GOT3 (cell line): ENCODE data around the gene CYB5D1.
"Not testable (repeated sequence)": the region's sequence is repeated elsewhere in the genome, so short reads cannot be mapped to it uniquely, and the experiment has no call there.

Experiments used
- DNase-seq: peaks from one replicate; lab custom pipeline; 2025; ENCODE audit warnings: mixed read lengths; lab: John Stamatoyannopoulos, UW

The CYB5D1 gene, protein sequence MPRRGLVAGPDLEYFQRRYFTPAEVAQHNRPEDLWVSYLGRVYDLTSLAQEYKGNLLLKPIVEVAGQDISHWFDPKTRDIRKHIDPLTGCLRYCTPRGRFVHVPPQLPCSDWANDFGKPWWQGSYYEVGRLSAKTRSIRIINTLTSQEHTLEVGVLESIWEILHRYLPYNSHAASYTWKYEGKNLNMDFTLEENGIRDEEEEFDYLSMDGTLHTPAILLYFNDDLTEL

DNA sequence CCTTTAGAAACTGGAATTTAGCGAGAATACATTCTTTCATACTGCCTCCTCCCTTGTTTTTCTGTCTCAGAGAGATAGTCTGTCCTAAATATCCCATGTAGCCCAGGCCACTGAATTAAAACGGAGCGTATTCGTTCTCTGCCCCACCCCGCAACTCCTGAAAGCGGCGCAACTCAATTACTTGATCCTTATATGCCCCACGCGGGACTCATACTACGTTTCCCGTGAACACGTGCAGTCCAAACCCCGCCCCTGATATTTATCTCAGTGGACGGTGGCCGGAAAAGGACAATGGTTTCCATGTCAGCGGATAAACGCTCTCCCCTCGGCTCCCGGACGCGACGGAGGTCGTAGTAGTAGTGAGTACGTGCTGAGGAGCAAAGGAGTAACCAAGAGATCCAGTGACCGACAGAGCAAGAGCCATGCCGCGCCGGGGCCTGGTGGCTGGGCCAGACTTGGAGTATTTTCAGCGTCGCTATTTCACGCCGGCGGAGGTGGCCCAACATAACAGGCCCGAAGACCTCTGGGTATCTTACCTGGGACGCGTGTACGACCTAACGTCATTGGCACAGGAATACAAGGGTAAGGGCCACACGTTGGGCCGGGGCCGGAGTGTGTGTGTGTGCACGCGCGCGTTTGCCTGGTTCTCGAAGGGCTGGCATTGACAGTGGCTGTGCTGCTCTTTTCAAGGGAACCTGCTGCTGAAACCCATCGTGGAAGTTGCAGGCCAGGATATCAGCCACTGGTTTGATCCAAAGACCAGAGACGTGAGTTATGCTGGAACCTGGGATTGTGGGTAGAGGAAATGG is at the start of gene CYB5D1:
CYB5D1 (plus strand) TSS at position 291 of the 809 bp plus-strand sequence; CDS start at position 423, 132 bp downstream.
- DNase-seq = peak; percentile 78

DNA sequence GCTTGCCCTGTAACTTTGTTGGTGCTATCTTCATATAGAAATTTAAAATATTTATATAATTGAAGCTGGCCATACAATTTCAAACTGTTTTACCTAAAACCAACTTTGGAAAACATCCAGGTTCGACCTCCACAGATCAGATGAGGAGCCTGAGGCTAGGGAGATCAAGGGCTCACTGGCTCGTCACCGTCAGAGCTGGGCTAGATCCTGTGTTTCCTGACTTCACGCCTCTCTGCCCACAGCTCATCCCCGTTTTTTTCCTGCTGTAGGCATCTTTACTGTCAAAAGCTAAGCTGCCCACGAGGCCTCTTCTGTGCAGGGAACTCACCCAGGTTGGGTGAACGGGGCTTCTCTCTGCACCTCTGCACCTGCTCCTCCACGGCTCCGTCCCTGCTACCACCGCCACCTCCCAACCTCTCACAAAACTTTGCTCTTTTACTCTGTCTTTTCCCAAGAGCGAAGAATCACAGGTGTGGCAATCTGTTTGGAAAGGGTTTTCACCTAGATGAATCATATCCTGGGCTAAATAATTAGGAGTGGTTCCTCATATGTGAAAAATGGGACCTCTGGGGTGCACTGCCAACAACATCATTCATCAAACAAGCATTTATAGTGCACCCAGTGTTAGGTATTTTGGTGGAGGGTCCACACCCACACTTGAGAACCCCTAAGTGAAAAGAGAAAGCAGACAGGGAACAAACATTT is 48.6 kb upstream of the CYB5D1 start:
- no peak for DNase-seq

DNA sequence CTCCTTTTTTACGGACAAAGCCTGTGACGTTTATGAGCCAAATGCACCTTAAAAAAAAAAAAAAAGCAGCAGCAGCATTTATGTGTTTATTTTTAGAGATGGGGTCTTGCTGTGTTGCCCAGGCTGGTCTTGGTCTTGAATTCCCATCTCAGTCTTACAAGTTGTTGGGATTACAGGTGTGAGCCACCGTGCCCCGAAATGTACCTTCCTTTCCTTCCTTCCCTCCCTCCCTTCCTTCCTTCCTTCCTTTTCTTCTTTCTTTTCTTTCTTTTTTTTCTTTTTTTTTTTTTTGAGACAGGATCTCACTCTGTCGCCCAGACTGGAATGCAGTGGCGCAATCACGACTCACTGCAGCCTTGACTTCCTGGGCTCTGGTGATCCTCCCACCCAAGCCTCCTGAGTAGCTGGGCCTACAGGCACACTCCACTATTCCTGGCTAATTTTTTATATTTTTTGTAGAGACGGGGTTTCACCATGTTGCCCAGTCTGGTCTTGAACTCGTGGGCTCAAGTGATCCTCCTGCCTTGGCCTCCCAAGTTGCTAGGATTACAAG is 47.9 kb upstream of the CYB5D1 start:
- not testable (repeated sequence) for DNase-seq

DNA sequence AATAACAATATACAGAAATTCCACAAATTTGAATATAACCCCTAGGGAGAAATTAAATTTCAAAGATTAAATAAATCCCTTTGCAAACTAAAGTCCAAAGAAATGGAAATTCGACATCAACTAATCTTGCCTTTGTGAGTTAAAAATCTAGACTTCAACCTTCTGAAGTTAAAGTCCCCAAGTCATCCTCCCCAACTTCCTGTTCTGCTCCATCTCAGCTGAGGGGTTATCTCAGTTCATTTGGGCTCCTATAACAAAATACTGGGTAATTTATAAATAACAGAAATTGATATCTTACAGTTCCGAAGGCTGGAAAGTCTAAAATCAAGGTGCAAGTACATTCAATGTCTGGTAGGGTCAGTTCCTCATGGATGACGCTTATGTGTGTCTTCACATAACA is 46.6 kb upstream of the CYB5D1 start:
- DNase-seq = no peak

DNA sequence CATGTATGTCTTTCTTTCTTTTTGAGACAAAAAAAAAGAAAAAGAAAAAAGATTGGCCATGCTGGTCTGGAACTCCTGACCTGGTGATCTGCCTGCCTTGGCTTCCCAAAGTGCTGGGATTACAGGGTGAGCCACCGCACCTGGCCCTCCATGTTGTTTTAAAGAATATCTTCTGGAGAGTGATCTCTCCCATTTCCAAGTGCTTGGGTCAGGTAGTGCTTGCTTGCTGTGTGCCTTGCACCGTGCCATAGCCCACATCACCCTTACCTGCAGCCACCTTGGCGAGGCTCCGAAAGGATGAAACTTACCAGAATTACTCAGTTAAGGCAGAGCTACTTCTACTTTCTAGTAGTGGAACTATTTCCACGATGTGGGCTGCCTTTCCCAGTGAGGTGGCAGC is 42.8 kb upstream of the CYB5D1 start:
- DNase-seq = no peak

DNA sequence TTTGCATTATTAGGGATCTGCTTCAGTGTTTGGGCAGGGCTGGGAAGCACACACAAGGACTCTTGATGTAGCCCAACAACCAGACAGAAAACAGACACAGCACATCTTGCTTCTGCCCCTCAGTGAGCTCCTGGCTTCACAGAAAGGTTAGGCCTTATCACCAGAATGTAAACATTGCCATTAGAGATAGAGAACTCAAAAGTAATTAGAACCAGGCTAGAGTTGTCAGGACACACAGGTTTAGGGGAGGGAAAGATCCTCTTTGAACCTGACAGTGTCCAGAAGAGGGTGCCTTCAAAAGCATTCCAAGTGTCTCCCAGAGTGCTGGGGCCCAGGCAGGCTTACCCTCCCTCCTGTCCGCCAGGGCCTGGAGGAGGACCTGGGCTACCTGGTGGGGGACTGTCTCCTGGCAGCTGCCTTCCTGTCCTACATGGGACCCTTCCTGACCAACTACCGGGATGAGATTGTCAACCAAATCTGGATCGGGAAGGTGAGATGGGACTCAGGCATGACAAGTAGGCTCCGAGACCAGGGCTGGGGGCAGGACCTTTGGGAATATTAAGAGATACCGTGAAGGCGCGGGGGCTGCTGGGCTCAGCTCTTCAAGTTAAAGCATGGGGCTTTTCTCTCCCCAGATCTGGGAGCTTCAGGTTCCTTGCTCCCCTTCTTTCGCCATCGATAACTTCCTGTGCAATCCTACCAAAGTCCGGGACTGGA is 40.7 kb upstream of the CYB5D1 start:
- DNase-seq = no peak

DNA sequence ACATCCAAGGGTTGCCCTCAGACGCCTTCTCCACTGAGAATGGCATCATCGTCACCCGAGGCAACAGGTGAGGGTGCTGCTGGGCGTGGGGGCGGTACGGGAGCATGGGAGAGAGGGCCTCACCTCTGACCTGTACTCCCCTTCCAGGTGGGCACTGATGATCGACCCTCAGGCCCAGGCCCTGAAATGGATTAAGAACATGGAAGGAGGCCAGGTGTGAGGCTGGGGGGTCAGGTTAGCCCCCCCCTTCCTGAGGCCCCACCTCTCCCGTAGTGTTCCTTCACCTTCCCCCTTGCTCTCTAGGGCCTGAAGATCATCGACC is 40.2 kb upstream of the CYB5D1 start:
- DNase-seq = no peak

DNA sequence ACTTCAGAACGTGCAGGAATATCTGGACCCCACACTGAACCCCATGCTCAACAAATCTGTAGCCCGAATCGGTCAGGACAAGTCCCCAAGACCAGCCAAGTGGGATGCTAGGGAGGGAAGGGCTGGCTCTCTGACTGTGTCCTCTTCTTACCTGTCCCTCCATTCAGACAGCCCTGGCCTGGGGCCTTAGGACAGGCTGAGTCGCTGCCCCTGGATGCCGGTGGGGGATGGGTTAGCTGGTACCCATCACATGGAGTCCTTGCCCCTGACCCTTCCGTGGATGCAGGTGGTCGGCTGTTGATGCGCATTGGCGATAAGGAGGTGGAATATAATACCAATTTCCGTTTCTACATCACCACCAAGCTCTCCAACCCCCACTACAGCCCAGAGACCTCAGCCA is 39.8 kb upstream of the CYB5D1 start:
- DNase-seq = no peak

DNA sequence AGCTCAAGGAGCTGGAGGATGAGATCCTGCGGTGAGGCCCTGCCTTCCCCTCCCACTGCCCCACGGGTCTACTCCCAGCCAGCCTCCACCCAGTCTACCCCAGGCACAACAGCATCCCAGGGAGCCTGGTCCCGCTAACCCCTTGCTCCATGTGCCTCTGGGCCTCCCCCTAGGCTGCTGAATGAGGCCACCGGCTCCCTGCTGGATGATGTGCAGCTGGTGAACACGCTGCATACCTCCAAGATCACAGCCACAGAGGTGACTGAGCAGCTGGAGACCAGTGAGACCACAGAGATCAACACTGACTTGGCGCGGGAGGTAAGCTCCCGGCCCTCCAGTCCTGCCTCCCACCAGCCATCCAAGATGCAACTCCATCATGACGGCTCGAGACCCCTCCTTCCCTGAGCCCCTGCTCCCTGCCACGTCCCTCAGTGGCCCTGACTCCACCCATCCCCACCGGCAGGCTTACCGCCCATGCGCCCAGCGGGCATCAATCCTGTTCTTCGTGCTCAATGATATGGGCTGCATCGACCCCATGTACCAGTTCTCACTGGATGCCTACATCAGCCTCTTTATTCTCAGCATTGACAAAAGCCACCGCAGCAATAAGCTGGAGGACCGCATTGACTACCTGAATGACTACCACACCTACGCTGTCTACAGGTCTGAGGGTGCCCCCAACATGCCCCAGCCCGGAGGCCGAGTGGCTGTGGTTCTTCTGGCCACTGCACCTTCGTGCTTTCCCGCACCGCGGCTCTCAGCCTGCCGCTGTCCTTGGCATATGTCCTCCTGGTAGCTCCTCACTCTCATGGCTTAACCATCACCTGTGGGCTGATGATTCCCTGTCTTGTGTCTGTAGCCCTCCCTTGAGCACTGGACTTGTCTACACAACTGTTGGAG is 38.8 kb upstream of the CYB5D1 start:
- DNase-seq = no peak

DNA sequence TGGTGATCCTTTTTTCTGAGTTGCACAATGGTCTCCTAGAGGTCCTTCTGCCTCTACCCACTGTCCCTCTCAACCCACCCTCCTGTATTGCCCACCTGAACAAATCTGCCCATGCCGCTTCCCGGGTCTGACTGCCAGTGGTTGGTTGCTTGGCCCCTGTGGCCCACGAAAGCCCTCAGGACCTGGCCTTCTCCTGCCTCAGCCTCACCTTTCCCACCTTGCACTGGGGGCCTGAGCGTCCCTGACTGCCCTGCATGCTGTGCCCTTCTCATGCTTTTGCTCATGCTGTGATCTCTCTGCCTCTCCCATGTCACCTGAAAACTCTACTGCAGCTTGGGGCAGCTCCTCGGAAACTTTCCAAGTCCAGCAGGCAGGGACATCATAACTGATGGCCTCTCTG is 37.6 kb upstream of the CYB5D1 start:
- DNase-seq = no peak

DNA sequence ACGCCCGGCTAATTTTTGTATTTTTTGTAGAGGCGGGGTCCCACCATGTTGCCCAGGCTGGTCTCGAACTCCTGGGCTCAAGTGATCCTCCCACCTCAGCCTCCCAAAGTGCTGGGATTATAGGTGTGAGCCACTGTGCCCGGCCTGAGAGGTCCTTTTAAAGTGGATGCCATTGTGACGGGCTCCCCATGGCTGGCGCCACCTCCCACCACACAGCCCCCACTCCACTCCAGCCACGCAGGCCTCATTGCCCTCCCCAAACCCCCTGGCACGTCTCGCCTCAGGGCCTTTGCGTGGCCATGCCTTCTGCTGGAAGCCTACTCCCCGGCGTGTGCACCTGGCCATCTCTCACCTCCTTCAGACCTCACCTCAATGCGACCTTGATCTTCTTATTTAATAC is 35.7 kb upstream of the CYB5D1 start:
- DNase-seq = no peak

DNA sequence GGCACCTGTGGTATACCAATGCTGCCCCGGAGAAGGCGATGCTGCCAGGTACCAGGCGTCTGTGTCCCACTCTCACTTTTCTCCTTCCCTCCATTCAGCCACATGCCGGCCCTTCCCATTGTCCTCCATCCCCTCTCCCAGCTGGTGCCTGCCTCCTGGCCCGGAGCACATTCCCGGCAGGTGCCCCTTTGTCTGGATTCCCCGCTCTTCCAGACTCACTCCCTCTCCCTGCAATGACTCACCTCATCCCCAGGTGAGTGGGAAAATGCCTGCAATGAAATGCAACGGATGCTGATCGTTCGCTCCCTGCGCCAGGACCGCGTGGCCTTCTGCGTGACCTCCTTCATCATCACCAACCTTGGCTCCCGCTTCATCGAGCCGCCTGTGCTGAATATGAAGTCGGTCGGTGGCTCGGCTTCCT is 34.2 kb upstream of the CYB5D1 start:
- no peak for DNase-seq

DNA sequence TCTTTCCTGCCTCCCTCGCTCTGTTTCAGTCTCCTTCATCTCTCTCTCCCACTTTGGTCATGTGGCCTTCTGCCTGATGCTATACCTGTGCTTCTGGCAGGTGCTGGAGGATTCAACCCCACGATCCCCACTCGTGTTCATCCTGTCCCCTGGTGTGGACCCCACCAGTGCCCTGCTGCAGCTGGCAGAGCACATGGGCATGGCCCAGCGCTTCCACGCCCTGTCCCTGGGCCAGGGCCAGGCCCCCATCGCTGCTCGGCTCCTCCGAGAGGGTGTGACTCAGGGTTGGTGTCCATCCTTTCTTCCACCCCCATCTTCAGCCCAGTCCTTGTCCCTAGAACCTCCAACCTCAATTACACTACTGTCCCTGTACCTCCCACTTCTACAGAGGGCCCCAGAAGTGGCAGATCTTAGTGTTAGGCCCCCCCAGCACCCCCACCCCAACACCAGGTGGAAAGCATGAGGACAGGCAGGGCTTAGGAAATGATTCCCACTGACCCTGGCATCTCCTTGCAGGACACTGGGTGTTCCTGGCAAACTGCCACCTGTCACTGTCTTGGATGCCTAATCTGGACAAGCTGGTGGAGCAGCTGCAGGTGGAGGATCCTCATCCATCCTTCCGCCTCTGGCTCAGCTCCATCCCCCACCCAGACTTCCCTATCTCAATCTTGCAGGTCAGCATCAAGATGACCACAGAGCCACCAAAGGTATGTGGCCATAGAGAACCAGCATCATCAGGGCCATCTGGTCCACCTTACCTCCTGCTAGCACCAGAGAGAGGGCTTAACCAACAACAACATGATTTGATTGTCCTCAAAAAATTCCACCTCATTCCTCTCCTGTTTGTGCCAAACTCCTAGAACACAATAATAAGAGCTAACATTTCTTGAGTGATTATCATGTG is 33.5 kb upstream of the CYB5D1 start:
- DNase-seq = no peak

DNA sequence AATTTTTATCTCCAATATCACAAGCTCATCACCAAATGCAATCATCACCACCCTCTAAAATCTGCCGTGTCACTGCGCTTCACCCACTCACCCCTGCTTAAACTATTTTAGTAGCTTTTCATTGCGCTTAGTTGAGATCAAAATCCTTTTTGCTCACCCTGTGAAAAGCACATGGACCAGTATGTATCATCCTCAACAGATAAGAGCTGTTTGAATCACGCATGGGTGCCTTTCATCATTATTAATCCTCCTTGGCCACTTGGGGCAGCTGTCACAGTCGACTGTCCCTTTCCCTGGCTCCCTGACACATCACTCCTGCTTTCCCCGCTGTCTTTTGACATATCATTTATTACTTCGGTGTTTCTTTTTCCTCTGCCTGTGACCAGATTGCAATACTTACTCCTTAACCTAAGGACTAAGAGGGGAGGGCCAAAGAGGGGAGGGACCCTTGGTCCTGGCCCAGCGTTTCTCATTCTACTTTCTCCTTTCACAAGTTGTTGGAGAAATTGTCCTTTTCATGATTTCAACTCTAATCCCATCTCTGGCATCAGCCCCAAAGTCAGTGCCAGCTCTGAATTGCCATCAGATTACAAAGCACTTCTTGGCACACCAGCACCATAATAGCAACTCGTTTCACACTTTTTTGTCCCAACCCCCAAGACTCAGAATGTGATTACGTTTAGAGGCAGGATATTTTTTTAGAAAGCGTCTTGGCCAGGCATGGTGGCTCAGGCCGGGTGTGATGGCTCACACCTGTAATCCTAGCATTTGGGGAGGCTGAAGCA is 32.4 kb upstream of the CYB5D1 start:
- DNase-seq = no peak

DNA sequence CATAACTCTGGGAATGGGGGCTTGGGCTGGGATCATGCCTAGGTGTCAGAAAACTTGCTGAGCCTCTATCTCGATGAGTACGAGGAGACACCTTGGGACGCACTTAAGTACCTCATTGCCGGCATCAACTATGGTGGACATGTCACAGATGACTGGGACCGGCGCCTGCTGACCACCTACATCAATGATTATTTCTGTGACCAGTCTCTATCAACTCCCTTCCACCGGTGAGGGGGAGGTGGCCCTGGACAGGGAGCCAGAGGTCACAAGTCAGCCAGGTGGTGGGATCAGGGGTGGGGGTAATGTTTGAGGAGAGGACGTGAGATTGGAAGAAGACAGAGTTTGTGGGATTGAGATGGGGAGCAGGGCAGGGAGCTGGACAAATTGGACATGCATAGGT is 27.2 kb upstream of the CYB5D1 start:
- no peak for DNase-seq

DNA sequence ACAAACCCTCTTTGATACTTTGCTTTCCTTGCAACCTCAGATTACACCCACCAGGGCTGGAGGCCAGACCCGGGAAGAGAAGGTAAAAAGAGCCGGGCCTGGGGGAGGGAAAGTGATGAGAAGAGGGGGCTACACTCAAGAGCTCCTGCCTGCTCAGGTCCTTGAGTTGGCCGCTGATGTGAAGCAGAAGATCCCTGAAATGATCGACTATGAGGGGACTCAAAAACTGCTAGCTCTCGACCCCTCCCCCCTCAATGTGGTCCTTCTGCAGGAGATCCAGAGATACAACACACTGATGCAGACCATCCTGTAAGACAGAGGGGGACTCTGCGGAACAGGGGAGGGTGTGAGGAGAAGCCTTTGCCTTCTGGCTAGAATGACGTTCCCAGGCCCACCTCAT is 26.6 kb upstream of the CYB5D1 start:
- DNase-seq = no peak

DNA sequence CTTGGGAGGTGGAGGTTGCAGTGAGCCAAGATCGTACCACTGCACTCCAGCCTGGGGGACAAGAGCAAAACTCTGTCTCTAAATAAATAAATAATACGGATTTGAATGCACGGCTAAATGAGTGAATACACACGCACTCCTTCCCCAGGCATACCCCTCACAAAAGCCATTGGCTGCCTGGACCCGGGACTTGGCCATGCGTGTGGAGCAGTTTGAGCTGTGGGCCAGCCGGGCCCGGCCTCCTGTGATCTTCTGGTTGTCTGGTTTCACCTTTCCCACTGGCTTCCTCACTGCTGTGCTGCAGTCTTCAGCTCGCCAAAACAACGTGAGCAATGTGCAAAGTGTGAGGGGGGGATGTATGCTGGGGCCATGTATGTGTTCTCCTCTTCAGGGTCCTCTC is 25.4 kb upstream of the CYB5D1 start:
- DNase-seq = no peak

DNA sequence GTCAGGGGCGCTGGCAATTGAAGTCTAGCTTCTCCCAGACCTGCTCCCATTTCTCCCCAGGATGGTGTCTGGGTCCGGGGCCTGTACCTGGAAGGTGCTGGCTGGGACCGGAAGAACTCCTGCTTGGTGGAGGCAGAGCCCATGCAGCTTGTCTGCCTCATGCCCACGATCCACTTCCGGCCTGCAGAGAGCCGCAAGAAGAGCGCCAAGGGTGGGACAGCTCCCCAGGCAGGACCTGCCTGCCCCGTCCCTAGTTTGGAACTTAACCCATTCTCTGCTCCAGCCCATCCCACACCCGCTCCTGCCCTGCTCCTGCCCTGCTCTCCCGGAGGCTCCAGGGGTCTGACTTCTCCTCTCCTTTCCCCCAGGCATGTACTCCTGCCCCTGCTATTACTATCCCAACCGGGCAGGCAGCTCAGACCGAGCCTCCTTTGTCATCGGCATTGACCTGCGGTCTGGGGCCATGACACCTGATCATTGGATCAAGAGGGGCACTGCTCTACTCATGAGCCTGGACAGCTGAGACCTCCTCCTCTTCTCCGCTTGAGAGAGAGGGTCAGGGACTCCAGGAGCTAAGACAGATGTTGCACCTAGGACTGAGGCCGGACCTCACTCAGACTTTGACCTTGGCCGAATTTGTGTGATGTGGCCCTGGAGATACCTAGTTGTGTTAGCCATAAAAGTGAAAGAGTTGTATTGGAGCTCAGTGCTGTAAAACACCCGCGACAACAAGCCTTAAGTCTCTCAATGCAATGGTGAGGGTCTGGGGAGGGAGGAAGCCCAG is 24.6 kb upstream of the CYB5D1 start:
- DNase-seq = no peak
